Right cardiac atrium (tissue), 5 donors: Measurements from ENCODE around the gene SENP7. TPM values are rescaled to one million over a fixed set of nuclear protein-coding genes. Genes with fewer than 3 reads are reported as not detected.
A peak's percentile ranks its signal among the peaks of the same experiment; 100 is the strongest.

Experiments used
- ATAC-seq, 2 donors: fragments of 200-7000 bp; cut with Tn5 transposase; one replicate each; pipeline versions ENCODE4 v1.8.0 to v1.9.1; 2020; ENCODE audit warnings: moderate library complexity in 2 of 2, mild to moderate bottlenecking in 1 of 2
- DNase-seq, 3 donors: peaks; one replicate each; pipeline ENCODE4 v3.0.0-alpha.2; 2020
- H3K27ac ChIP-seq: one replicate; pipeline ENCODE4 v1.5.1; 2013; ENCODE audit warnings: mild to moderate bottlenecking, low read length, control low read depth, moderate library complexity
- H3K27me3 ChIP-seq: one replicate; pipeline ENCODE4 v1.6.1; 2013; ENCODE audit not compliant: control insufficient read depth, insufficient read depth
- H3K4me1 ChIP-seq: one replicate; pipeline ENCODE4 v1.6.1; 2013; ENCODE audit warnings: low read length; ENCODE audit not compliant: control insufficient read depth, insufficient read depth
- H3K4me3 ChIP-seq: one replicate; pipeline ENCODE4 v1.5.1; 2013; ENCODE audit warnings: low read length, control low read depth
- H3K9me3 ChIP-seq: one replicate; pipeline ENCODE4 v1.6.1; 2013; ENCODE audit warnings: low read length; ENCODE audit not compliant: control insufficient read depth
- WGBS: extraction: QIAGEN DNeasy Blood & Tissue Kit; methylation state at CpG from one replicate; pipeline ENCODE4 v1.1.7; 2013; 5-methylcytosine and 5-hydroxymethylcytosine counted together
- intact Hi-C, 4 donors: fragments of 100-400 bp; cut with DNase I; formaldehyde crosslinking; loops; one replicate each; pipeline versions ENCODE4 v1.11.0 to v1.14.0; 2022 to 2023
- polyA plus RNA-seq: library from polyadenylated mRNA; stranded (reverse); fragments of 200-250 nt; gene quantifications from one replicate; pipeline ENCODE4 v1.2.3, GENCODE V29; 2013
- total RNA-seq, 4 donors: library from RNA; stranded (reverse); fragmentation: NEBNext Ultra II Directional; extraction: Animal tissue kit (Norgen Biotek cat#: 25700); gene quantifications; one replicate each; pipeline ENCODE4 v1.2.1, GENCODE V29; 2021
- donor health status: healthy with polysubstance abuse.
- donor health status: DM: no; HTN: yes; CAD: no.
- donor health status: DM: no; HTN: no; CAD: no.
- donor health status: DM: no; HTN: yes; CAD: no; lungs with severe emphysema.
- donor health status: DM: yes; HTN: yes; CAD: no.

The SENP7 gene
- total and polyA plus RNA-seq, 5 donors, result 6.0 to 12.1 (median 11.2) TPM

- no peaks in the 10 kb centered on the region for H3K27me3 ChIP-seq
- H3K4me1 ChIP-seq, result no peaks in the 10 kb centered on the region
- no peak for DNase-seq
- H3K27ac ChIP-seq, result no peak overlapping the region
- 48% methylated on average over 4 of the region's 4 CpGs for WGBS
- intact Hi-C loops, result no loop called here
- H3K9me3 ChIP-seq, result no peaks in the 10 kb centered on the region
- ATAC-seq, result no peak
- no peak overlapping the region for H3K4me3 ChIP-seq
Measured at GRCh38 chr3:101521211-101521701, 8.2 kb upstream of the SENP7 start.

GRCh38 chr3:101519685-101520365 lies 6.8 kb upstream of the SENP7 start:
- intact Hi-C loops, result no loop called here
- 90% methylated on average over 6 of the region's 6 CpGs for WGBS
- H3K27me3 ChIP-seq, result no peaks in the 10 kb centered on the region
- ATAC-seq (no peak), DNase-seq (no peak)
- H3K4me3 ChIP-seq, result no peak overlapping the region
- H3K27ac ChIP-seq, result no peak overlapping the region
- no peaks in the 10 kb centered on the region for H3K4me1 ChIP-seq
- no peaks in the 10 kb centered on the region for H3K9me3 ChIP-seq

- 70% methylated on average over 3 of the region's 3 CpGs for WGBS
- Histone ChIP-seq H3K9me3 (no peaks in the 10 kb centered on the region), H3K4me3 (no peak overlapping the region), H3K27me3 (no peaks in the 10 kb centered on the region), H3K27ac (no peak overlapping the region), H3K4me1 (no peaks in the 10 kb centered on the region)
- intact Hi-C loops, result no loop called here
- no peak for ATAC-seq
- no peak for DNase-seq
Measured at GRCh38 chr3:101518421-101518871, 5.4 kb upstream of the SENP7 start.

- H3K9me3 ChIP-seq, result no peaks in the 10 kb centered on the region
- H3K4me1 ChIP-seq, result no peaks in the 10 kb centered on the region
- no peaks in the 10 kb centered on the region for H3K27me3 ChIP-seq
- intact Hi-C loops, result no loop called here
- DNase-seq (no peak), ATAC-seq (peak; percentile 63 to 76)
- whole genome bisulfite sequencing, result 15% methylated on average over 12 of the region's 12 CpGs
- H3K4me3 ChIP-seq, result peak overlapping the region; percentile 97
- peak overlapping the region; percentile 99 for H3K27ac ChIP-seq
Measured at GRCh38 chr3:101513419-101513986, 491 bp upstream of the SENP7 start.

GRCh38 chr3:101512396-101512645 lies 691 bp downstream of the SENP7 start:
- Histone ChIP-seq H3K4me1 (no peaks in the 10 kb centered on the region), H3K4me3 (peak overlapping the region; percentile 97), H3K9me3 (no peaks in the 10 kb centered on the region), H3K27me3 (no peaks in the 10 kb centered on the region), H3K27ac (peak overlapping the region; percentile 99)
- no peak for DNase-seq
- intact Hi-C loops, result no loop called here
- no peak for ATAC-seq
- under 1% methylated on average over 9 of the region's 9 CpGs for WGBS

GRCh38 chr3:101509811-101510210 lies 3.2 kb downstream of the SENP7 start:
- no peak for ATAC-seq
- 74% methylated on average over 3 of the region's 3 CpGs for WGBS
- no peaks in the 10 kb centered on the region for H3K27me3 ChIP-seq
- intact Hi-C loops, result no loop called here
- H3K9me3 ChIP-seq, result no peaks in the 10 kb centered on the region
- no peak overlapping the region for H3K27ac ChIP-seq
- no peak overlapping the region for H3K4me3 ChIP-seq
- DNase-seq, result no peak
- H3K4me1 ChIP-seq, result no peaks in the 10 kb centered on the region

GRCh38 chr3:101509281-101509680 lies 3.7 kb downstream of the SENP7 start:
- Histone ChIP-seq H3K27me3 (no peaks in the 10 kb centered on the region), H3K4me3 (no peak overlapping the region), H3K9me3 (no peaks in the 10 kb centered on the region), H3K4me1 (no peaks in the 10 kb centered on the region), H3K27ac (no peak overlapping the region)
- no peak for ATAC-seq
- intact Hi-C loops, result no loop called here
- 64% methylated on average over 3 of the region's 3 CpGs for WGBS
- no peak for DNase-seq

- no peaks in the 10 kb centered on the region for H3K4me1 ChIP-seq
- ATAC-seq (no peak), DNase-seq (no peak)
- 81% methylated on average over 3 of the region's 3 CpGs for WGBS
- H3K4me3 ChIP-seq, result no peak overlapping the region
- no peaks in the 10 kb centered on the region for H3K9me3 ChIP-seq
- no peaks in the 10 kb centered on the region for H3K27me3 ChIP-seq
- no peak overlapping the region for H3K27ac ChIP-seq
- intact Hi-C loops, result no loop called here
Measured at GRCh38 chr3:101501783-101502182, 11.2 kb downstream of the SENP7 start.

- no peaks in the 10 kb centered on the region for H3K27me3 ChIP-seq
- 99% methylated on average over 1 of the region's 1 CpG for WGBS
Measured at GRCh38 chr3:101500208-101500607, 12.8 kb downstream of the SENP7 start.

GRCh38 chr3:101497803-101498202 lies 15.2 kb downstream of the SENP7 start:
- intact Hi-C loops, result no loop called here
- WGBS, result 95% methylated on average over 2 of the region's 2 CpGs
- no peak overlapping the region for H3K27ac ChIP-seq

More at GRCh38 chr3:101500208-101500607, 12.8 kb downstream of the SENP7 start:
- no peak for DNase-seq
- intact Hi-C loops, result no loop called here
- H3K4me1 ChIP-seq, result no peaks in the 10 kb centered on the region
- H3K9me3 ChIP-seq, result no peaks in the 10 kb centered on the region
- no peak for ATAC-seq
- H3K4me3 ChIP-seq, result no peak overlapping the region
- no peak overlapping the region for H3K27ac ChIP-seq

GRCh38 chr3:101495552-101495951 lies 17.5 kb downstream of the SENP7 start:
- Histone ChIP-seq H3K9me3 (no peaks in the 10 kb centered on the region), H3K27ac (no peak overlapping the region), H3K4me3 (no peak overlapping the region), H3K27me3 (no peaks in the 10 kb centered on the region), H3K4me1 (no peaks in the 10 kb centered on the region)
- no peak for ATAC-seq
- intact Hi-C loops, result no loop called here
- 85% methylated on average over 4 of the region's 4 CpGs for WGBS
- no peak for DNase-seq

More at GRCh38 chr3:101497803-101498202, 15.2 kb downstream of the SENP7 start:
- ATAC-seq, result no peak
- Histone ChIP-seq H3K27me3 (no peaks in the 10 kb centered on the region), H3K9me3 (no peaks in the 10 kb centered on the region), H3K4me3 (no peak overlapping the region), H3K4me1 (no peaks in the 10 kb centered on the region)
- DNase-seq, result no peak
